Kasumi-1 (cell line): Measurements from ENCODE around the gene FAM168A.
A peak's percentile ranks its signal among the peaks of the same experiment; 100 is the strongest.

ENCODE experiments used
- DNase-seq, 2 experiments: peaks; one replicate each; lab custom pipeline; 2025; lab: John Stamatoyannopoulos, UW

FAM168A gene, protein sequence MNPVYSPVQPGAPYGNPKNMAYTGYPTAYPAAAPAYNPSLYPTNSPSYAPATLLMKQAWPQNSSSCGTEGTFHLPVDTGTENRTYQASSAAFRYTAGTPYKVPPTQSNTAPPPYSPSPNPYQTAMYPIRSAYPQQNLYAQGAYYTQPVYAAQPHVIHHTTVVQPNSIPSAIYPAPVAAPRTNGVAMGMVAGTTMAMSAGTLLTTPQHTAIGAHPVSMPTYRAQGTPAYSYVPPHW

DNA sequence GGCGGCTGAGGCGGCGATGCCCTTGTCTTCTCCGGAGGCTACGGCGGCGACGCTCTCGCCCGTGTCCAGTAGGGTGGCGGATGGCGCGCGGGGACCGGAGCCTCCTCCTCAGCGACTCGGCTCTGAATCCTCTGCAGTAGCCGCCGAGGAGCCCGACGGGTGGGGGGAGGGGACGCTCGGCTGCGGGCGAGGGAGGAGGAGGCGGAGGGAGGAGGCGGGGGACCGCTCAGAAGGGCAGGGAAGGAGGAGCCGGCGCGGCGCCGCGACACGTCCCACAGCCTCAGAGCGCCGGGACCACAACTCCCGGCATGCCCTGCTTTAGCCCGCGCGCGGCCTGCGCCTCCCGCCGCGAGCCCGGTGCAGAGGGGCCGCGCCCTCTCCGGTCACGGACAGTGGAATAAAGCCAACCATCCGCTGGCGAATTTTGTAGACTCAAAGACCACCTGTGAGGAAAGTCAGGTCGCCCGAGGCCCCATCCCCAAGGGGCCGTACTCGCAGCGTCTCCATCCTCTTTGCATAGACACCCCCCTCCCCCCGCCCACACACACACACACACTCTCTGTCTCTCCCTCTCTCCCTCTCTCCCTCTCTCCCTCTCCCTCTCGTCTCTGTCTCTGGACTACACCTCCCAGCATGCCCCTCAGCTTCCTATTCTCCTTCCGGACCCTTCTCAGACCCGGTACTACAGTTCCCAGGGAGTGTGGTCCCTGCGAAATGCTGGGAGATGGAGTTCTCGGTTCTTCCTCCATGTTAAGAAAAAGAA lies at the start of gene FAM168A:
FAM168A (minus strand) TSS at position 157 of the 763 bp plus-strand sequence. CDS start 129,638 bp downstream, outside the sequence.
- peak; percentile 99 for DNase-seq

DNA sequence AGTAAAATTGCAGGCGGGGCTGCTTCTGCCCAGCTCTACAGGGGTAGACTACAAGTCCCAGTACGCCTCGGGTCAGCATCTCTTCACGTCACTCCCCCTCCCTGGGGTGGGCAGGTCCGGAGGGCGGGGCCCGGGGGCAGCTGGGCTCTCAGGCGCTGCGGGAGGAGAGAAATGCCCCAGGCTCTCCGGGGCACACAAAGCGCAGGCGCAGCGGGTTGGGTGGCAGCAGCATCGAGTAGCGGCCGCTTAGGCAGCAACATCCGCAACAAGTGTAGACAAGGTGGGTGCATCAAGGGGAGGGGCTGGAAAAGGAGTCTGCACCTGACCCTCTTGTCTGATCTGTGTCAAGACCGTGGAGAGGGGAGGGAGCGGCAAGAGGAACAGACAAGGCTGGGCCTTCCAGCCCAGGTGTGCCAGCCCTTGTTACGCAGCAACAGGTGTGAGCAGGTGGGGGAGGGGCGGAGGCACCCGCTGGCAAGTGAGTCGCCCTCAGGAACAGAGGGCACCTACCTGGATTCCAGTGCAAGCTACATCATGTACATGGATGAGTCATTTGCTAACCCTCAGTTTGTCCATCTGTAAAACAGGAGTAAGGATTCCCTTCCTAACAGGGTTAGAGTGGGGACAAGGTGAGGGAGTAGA lies 49.7 kb upstream of the FAM168A start:
- DNase-seq, result no peak

DNA sequence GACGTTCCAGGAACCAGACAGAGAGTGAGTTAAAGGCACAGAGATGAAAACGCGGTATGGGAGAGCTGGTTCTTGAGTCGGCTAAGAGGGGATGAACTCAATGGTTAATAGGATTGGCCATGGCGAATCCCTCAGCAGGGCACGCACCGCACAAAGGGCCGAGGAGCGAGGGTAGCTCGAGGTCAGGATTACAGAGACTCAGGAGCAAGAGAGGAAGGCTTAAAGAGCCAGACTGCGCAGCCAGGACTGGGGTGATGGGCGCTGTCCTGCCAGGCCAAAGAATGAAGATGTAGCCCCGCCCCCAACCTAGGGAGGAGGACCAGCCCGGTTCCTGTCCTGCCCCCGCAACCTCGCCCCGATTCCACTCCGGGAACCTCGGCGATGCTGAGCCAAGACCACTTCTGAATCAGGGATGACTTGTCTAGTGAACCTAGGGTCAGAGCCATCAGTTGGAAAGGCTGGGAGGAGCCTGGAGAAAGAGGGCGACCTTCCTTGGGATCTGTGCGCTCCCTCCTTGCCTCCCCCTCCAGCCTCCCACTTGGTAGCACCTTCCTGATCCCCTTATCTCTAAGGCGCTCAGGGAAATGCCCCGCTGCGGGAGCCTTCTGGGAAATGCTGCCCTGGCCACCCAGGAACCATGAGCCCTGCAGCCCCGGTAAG lies 48.2 kb upstream of the FAM168A start, which contains the start of gene PLEKHB1:
PLEKHB1 (plus strand) TSS at position 610 of the 660 bp plus-strand sequence; CDS start at position 638, 28 bp downstream.
- DNase-seq, result no peak

DNA sequence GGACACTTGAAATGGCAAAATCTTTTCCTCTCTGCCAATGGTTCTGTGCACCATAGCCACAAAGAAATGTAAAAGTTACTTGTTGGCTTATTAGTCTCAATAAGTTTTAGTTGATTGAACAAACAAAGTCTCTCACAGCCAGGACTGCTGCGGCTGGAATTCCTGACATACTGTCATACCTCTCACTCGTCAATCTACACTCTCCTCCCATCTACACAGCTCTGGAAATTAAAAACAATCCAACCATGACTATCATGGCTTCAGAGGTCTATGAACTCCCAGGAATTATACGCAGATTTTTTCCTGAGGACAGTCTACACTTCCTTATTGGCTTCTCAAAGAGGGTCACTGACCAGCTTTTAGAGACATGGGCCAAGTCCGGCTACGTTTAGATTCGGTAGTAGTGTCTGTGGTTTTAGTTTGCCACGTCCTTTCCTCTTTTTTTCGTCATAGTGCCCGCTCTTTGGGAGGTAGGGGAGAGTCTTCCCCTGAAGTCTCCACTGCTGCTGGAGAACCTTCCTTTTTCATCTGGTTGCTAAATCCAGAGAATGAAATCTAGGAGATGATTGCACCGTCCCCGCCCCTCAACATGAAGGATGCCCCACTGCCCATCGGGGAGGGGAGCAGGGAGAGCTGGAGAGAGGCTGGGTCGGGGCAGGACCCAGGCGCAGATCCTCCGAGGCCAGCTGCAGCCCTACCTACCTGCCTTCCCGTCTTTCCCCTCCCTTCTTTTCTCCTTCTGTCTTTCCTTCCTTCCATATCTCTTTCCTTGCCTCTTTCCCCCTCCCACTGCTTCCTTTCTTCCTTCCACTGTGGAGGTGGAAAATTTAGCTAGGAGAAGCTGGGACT lies 47.4 kb upstream of the FAM168A start:
- DNase-seq, result no peak

DNA sequence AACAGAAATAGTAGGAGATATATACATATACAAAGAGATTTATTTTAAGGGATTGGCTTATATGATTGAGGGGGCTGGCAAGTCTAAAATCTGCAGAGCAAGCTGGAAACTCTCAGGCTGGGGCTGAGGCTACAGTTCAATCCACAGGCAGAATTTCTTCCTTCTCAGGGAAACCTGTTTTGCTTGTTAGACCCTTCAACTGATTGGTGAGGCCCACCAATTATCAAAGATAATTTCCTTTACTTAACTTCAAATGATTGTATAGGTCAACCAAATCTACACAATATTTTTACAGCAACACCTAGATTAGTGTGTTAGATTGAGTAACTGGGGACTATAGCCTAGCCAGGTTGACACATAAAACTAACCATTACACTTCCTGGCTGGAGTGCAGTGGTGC lies 43.8 kb upstream of the FAM168A start:
- DNase-seq, result no peak

DNA sequence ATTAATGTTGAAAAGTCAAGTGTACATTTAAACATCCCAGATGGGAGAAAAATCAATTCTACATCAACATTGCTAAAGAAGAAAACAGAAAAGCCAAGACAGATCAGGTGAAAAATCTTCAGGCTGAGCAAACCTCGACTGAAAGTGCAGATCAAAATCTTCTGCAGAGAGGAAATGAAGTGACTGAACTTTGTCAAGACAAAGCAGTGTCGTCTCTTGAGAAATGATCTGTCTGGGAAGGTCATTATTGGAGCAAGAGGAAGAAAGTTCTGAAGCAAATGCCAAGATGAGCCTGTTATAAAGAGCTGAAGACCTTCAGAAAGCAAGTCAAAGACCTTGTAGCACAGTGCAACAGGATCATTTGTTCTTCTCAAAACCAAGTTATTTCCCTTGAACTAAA lies 42.7 kb upstream of the FAM168A start:
- DNase-seq, result no peak

DNA sequence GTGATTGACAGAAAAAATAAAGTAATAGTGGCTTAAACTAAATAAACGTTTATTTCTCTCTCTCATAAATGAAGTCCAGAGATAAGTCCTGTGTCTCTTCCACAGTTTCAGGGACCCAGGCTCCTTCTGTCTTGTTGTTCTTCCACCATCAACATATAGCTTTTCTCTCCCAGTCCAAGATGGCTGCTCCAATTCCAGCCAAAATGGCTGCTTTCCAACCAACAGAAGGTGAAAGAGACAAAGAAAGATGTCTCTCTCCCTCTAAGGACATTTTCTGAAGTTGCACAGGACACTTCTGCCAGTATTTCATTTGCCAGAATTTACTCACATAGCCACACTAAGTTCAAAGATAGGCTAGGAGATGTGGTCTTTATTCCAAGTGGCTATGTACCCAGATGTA lies 39.1 kb upstream of the FAM168A start:
- DNase-seq, result no peak

DNA sequence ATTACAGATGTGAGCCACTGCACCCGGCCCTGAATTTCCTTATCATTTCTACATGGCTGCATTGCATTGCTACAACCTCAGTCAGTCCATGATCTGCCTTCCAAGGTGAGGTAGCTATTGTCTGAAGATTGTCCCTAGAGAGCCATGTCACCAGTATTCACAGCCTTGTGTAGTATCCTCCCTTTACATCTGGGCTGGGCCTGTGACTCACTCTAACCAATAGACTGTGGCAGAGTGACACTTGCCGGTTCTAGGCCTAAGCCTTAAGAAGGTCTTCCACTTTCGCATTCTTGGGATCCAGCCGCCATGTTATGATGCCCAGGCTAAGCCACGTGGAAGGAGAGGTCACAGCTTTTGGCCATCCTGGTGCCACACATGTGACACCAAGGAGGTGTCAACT lies 38.3 kb upstream of the FAM168A start:
- no peak for DNase-seq

DNA sequence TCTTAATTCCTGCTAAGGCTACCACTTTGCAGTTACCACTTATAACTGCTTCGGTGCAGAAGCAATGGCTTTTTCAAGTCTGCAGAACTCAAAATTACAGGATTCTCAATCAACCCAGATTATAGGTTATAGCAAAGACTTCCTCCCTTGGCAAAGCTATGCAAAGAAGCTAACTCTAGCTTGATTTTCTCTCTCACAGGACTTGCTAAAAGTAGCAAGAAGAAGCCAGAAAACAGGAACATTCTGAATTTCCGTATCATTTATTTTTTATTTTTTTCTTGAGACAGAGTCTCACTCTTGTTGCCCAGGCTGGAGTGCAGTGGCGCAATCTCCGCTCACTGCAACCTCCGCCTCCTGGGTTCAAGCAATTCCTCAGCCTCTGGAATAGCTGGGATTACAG lies 37.8 kb upstream of the FAM168A start:
- DNase-seq, result no peak

DNA sequence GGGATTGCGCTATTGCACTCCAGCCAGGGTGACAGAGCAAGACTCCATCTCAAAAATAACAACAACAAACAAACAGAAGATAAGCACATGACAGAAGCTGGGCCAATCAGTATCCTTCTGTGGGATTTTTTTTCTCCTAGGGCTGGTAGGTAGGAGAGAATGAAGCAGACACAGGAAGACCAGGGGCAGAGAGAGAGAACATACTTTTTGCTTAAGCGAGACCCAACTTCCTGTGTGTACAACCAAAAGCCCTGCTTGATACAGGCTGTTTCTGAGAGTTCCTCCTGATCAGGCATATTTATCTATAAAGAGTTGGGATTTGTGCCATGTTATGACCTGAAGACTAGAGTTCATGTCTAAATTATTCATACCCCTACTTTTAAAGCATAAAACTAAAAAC lies 36.1 kb upstream of the FAM168A start:
- DNase-seq, result no peak

DNA sequence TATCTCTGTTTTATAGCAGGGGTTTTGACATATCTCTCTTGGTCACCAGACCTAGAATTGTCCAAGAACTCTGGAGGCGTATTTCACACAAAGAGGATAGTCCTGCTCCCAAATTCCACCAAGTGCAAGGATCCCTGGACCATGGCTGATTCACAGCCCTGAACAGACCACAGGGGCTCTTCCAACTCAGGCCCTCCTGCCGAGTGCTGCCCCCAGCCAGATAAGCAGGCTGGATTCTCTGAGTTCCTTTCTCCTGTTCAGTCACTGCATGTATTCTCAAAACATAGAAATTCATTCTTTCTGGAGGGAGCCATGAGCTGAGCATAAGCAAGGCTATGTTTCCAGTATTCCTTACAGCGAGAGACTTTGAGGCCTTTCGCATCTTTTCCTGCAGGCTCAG lies 35.1 kb upstream of the FAM168A start:
- no peak for DNase-seq

DNA sequence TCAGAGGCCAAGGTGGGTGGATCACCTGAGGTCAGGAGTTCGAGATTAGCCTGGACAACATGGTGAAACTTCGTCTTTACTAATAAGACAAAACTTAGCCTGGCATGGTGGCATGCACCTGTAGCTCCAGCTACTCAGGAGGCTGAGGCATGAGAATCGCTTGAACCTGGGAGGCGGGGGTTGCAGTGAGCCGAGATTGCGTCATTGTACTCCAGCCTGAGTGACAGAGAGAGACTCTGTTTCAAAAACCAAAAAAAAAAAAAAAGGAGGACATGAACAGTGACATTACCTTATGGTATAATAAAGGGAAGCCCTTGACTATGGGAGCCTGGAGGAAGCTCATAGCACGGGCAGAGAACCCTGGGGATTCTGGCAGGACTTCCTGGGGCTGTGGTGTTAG lies 32.0 kb upstream of the FAM168A start:
- DNase-seq, result no peak

DNA sequence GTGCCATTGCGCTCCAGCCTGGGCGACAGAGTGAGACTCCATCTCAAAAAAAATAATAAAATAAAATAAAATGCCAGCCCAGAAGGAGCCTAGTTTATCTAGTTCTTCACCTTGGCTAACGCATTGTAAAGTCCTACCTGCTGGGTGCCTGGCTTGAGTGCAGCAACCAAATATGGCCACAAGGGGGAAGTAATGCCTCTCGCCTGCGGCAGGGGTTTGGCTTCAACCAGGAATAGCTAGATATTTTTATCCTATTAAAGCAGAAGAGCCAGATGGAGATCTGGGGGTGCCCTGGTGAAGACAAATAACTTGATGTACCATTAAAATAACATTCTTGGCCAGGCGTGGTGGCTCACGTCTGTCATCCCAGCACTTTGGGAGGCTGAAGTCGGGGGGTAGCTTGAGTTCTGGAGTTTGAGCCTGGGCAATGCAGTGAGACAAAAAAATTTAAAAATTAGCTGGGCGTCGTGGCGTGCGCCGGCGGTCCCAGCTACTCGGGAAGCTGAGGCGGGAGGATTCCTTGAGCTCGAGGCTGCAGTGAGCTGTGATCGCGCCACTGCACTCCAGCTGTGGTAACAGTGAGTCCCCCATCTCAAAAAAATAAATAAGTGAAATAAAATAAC lies 27.9 kb upstream of the FAM168A start:
- DNase-seq, result peak; percentile 76 to 81

DNA sequence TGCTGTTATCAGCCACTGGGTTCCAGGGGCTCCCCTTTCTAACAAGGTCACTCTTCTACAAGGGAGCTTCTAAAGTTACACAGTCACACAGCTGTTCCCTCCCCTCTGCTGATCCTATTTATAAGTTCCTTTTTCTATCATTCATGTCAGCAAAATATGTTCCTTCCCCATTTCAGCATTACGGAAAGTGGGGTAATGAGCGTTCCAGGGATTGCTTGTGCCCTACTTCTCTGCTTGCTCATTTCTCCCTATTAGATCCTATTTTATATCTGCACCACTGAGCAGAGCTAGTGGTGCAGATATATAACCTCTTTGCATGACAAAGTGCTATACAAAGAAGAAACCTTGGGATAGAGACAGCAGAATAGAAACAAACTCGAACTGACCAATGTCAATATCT lies 25.8 kb upstream of the FAM168A start:
- DNase-seq, result peak; percentile 91 to 94

DNA sequence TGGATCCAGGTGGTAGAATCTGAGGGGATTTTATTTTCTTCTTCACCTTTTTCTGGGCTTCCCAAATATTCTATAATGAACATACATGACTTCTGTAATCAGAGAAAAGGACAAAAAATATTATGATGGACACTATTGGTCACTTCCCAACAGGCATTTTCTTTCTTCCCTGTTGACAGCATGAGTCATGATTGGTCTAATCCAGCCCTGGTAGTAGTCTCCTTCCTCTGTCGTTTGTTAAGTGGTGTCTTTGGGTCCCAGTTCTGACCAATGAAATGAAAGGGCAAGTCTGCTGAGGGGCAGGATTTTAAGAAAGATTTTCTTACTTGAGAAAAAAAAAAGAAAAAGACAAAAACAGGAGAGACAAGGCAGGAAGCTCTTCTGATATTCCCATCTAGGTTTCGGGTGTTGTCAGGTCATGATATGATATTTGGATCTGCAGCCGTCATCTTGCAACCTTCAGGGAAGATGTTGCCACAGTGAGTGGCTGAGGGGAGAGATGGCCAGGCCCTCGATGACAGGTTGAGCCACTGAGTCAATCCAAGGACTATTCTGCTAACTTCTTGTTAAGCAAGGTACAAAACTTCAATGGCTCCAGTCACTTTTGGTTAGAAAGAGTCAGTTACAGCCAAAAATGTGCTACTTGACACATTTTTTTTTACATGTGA lies 25.1 kb upstream of the FAM168A start:
- DNase-seq, result no peak

DNA sequence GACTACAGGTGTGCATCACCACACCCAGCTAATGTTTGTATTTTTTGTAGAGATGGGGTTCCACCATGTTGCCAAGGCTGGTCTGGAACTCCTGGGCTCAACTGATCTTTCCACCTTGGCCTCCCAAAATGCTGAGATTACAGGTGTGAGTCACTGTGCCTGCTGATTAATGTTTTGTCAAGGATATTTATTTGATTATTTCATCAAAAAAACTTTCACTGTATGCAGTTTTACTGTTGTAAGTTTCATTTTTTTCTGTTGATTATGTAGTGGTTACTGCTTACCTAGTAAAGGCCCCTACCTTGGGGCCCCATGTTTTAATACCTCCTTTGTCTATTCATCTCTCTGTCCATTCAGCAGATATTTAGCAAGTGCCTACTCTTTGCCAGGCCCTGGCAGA lies 16.7 kb upstream of the FAM168A start:
- no peak for DNase-seq

DNA sequence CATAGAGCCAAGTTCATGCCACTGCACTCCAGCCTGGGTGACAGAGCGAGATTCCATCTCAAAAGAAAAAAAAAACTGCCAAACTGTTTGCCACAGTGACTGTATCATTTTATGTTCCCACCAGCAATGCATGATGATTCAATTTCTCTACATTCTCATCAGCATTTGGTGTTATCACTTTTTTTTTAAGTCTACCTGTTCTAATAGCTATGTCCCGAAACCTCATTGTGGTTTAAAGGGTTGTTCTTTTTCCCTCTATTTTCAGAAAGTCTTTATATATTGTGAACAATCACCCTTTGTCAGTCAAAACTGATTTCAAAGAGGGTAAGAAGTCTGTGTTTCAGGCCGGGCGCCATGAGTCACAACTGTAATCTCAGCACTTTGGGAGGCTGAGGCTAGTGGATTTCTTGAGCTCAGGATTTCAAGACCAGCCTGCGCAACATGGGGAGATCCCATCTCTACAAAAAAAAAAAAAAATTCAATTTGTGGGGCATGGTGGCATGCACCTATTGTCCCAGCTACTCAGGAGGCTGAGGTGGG lies 14.8 kb upstream of the FAM168A start:
- no peak for DNase-seq

DNA sequence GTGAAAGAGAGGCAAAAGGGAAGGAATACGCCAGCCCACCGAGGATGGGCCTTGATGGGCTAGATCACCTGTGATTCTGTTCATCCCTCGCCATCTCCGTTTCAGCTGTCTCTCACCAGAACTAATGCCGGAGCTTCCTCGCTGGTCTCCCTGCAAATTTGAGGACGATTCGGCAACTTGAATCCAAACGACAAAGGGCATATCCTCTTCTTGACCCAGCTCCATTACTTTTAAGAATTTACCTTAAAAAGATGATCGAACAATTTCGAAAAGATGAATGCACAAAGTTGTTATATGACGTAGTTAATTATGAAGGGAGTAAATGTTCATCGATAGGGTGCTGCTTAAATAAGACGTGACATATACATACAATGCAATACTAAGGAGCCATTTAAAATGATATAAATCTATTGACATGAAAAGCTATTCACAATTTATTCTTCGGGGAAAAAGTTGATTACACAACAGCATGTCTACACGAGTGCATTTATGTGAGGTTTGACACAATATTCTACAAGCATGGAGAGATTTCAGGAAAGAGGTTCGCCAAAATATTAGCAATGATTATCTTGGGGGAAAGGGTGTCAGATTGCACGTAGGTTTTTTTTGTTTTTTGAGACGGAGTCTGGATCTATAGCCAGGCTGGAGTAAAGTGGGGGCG lies 937 bp upstream of the FAM168A start:
- peak in 1 of 2 experiments; percentile 78 for DNase-seq

DNA sequence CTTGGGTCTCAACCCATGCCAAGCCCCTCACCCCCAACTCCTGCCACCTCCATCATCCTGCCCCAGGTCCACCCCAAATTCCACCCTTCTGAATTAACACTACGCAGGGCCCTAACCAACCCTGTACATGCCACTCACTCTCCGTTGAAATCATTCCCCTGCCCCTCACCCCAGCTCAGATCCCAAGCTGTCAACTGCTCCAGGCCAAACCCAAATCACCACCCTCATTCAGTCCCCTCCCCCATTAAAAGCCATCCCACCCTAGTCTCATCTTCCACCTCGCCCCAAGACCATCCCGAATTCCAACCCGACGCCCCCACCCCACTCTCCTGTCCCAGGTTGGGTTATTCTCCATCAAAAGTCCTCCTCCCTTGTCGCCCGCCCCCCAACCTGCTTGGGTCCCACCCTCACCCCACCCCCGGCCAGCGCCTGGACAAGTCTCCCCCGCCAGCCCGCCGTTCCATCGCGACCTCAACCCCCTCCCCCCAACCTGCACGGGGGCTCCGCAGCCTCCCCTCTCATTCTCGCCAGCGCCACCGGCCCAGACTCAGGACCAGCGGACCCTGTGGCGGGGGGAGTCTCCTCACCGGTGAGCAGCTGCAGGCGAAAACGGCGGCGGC lies 466 bp downstream of the FAM168A start:
- DNase-seq, result no peak
